GM19438 (cell line): ENCODE data around the gene MLANA.

Experiments used
- ATAC-seq: cut with Tn5 transposase; IDR thresholded peaks from one replicate; pipeline ENCODE4 v1.9.1; 2021; ENCODE audit warnings: low read depth; ENCODE audit not compliant: unreplicated experiment

The MLANA gene

DNA sequence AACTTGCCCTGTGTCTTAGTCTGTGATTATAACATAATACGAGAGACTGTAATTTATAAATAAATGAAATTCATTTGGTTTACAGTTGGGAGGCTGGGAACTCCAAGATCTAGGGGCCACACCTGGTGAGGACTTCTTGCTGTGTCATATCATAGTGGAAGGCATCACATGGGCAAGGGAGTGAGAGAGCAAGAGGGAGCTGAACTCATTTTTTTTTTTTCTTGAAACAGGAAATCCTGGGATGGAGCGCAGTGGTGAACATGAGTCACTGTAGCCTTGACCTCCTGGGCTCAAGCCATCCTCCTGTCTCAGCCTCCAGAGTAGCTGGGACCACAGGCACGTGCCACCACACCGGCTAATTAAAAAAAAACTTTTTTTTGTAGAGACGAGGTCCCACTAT lies 7.2 kb downstream of the MLANA start:
- no peak for ATAC-seq

DNA sequence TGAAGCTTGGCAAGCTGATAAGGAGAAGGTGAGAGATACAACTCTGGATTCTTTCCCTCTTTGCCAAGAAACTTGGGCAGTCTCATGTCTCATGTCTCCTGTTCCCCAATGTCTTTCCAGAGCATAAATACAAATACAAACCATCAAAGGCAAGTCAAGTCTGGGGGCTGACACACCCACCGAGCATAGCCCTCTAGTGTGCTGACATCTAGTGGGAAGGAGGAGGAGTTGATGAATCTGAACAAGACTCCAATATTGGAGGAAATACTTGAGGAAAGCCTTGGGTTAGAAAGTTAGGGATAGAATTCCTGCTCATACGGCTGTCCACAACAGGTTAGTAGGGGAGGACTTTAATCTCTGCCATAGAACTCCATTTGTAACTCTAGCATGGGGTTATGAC lies 8.6 kb downstream of the MLANA start:
- no peak for ATAC-seq

DNA sequence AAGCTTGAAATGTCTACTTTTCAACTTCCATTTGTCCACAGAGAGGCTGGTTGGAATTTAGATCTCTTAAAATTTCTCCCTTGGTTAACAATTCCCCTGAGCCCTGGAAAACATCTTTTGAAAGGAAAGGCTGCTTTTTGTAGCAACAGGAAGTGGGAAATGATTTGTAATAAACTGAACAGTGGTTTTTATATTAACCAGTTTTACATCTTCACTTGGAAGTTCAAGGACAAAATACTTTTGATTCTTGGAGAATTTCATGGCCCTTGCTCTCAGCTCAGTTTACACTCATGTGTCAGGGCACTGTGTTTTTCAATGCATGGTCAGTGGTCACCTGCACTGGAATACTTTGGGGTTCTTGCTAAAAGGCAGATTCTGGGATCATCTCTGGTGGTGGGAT lies 9.9 kb downstream of the MLANA start:
- ATAC-seq, result no peak

DNA sequence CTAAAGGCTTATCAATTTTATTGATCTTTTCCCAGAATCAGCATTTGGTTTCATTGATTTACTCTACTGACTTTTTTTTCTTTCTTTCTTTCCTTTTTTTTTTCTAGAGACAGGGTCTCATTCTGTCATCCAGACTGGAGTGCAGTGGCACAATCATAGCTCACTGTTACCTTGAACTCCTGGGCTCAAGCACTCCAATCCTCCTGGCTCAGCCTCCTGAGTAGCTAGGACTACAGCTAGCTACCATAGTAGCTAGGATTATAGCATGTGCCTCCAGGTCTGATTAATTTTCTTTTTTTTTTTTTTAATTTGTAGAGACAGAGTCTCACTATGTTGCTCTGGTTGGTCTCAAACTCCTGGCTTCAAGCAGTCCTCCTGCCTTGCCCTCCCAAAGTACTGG lies 11.7 kb downstream of the MLANA start:
- ATAC-seq, result no peak

DNA sequence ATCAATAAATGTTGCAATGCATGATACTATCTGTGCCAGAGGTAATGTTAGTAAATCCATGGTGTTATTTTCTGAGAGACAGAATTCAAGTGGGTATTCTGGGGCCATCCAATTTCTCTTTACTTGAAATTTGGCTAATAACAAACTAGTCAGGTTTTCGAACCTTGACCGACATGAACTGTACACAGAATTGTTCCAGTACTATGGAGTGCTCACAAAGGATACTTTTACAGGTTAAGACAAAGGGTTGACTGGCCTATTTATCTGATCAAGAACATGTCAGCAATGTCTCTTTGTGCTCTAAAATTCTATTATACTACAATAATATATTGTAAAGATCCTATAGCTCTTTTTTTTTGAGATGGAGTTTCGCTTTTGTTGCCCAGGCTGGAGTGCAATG lies 18.2 kb downstream of the MLANA start:
- ATAC-seq, result no peak

DNA sequence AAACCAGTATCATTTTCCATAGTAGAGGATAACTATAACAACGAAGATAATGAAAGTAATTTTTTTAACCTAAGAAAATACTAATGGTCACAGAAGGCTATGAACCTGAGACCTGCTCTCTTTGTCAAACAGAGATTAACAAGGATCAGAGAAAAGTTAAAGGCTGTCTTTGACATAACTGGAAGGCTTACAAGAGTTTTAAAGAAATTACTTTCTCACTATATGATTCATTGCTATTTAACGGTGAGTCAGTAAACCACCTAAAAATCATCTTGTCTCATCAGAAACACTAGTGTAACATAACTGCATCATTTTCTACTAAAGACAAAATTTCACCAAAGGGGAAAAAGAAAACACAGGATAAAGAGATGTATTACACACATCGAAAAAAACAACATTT lies 19.3 kb downstream of the MLANA start:
- no peak for ATAC-seq

DNA sequence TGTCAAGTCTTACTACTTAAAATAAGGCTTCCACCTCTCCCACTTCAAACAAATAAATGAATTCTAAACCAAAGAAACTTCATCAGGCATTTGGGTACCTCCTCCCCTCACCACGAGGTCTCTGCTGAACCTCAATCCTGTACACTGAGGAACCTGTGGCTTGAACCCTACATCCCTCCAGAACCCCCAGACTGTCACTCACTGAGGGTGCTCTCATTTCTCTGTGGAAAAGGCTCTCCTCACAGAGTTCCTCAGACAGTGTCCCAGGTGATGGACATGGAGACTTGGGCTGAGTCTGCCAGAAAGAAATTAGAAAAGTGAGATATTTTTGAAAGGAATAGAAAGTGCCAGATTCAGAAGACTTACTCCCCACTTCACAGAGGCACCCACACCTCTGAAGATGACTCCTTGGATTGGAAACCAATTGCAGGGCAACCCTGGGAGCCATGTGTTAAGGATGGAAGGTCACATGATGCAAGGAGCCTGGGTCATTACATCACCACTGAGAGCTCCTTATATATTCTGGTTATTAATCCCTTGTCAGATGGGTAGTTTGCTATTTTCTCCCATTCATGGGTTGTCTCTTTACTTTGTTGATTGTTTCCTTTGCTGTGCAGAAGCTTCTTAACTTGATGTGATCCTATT lies 19.8 kb downstream of the MLANA start:
- no peak for ATAC-seq

DNA sequence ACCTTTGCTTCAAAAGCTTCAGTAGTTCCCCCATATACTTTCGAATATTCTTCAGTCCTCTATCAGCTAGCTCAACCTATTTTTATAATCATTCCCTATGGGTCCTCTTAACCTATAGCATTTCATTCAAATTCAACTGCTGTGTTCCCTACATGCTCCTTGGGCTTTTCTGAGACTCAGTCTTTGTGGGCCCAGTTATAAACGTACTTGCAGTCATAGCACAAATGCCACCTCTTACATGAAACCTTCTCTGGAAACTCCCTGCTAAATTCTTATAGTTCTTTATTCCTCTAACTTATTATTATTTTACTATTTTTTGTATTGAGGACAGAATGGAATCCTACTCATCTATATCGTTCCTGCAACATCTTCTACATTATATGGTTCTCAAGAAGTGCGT lies 24.7 kb downstream of the MLANA start:
- no peak for ATAC-seq

DNA sequence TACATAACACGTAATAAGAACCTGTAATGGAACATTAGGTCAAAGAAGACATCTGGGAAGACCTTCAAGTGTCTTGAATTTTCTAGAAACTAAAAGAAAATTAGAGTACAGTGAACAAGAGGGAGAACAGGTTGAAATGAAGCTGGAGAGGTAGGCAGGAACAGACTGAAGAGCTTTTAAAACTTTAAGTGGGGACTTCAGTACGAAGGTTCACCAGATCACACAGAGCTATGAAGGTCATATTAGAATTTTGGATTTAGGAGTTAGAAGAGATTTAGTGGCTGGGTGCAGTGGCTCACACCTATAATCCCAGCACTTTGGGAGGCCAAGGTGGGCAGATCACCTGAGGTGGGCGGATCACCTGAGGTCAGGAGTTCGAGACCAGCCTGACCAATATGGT lies 26.6 kb downstream of the MLANA start:
- ATAC-seq, result no peak

DNA sequence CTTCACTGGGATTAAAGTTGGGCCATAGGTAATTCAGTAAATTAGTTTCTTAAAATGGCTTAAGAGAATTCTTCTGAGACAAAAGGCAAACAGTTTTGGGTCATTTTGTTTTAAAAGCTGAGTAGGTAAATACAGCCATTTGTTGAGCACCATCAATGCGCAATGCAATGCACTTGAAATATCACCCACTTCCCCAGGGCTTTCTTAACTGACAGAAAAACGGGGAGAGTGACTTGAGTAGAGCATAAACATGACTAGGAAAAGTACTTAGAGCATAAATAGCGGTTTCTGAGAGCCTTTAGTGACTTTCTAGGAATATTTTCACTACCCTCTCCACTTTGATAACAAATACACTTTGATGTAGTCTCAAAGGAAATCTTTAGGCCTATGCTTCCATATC lies 27.2 kb downstream of the MLANA start:
- no peak for ATAC-seq

DNA sequence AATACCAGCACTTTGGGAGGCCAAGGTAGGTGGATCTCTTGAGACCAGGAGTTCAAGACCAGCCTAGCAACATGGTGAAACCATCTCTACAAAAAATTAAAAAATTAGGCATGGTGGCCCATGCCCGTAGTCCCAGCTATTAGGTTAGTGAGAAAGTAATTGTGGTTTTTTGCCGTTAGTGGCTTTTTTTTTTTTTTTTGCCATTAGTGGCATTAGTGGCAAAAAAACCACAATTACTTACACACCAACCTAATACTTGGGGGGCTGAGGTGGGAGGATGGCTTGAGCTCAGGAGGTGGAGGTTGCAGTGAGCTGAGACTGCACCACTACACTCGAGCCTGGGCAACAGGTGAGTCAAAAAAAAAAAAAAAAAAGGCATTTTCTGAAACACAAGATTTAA lies 27.8 kb downstream of the MLANA start:
- ATAC-seq, result no peak

DNA sequence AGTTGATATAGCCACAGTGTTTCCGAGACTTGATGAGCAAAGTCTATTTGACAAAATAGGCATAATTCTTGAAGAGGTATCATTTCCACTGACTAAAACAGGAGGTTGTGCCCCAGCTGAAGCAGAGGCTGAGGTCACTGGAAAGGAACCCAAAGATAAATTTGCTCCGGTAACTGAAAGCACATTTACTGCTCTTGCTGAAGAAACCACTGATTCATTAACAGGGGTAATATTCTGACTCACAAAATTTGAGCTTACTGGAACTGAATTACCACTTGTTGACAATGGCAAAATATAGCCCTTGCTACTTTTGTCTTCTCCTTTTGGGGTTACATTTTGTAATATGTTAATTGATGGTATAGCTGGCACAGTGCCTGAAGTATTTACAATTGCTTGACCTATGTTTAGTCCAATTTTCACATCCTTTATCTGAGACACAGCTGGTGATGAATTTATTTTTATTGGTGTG lies 30.2 kb downstream of the MLANA start:
- peak; percentile 74 for ATAC-seq

DNA sequence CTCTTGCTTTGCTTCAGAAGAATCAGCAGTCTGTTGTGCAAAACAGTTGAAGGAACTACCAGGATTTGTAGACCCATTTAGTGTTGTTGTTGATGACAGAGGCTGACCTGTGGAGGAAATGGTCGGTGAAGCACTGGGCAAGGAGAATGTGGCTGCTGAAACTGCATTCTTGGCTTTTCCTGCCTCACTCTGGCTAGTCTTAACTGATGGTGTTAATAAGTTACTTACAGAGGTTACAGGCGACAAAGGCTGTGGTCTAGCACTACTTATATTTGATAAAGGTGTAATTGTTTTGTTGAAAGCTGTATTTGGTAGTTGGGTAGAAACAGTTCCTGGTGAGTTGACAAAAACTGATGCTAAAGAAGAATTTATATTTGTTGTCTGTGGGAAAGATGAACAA lies 31.5 kb downstream of the MLANA start:
- peak; percentile 71 for ATAC-seq

DNA sequence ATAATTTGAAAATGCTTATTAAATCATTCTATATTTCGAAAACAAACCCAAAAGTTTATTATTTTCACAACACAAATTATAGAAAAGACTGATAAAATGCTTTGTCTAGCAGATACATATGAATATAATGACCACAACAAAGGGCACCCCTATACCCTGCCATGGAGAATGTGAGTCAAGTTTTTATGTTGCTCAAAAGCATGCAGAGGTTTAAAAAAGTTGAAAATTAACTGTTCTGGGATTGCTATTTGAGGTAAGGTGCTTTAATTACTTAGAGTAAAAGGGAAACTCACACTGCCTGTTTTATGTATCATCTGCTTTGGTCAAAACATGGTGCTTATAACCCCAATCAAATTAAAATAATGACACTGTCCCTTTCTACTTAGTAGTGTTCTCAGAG lies 41.0 kb downstream of the MLANA start:
- ATAC-seq, result no peak

DNA sequence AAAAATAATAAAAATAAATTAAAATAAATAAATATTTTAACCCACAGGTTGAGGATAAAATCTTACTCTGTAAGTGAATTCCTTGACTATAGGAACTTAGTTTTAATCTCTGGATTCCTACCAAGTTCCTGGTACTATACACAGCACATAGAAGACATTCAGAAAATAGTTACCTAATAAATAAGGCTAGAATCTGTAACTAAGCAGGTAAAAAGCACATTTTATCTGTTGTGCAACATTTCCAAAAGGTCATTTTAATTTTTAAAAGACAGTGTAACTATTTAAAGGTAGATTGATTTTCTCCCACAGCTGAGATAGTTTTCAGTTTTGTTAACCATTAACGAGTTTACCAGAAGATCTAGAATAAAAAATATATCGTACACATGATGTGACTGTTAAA lies 47.8 kb downstream of the MLANA start:
- ATAC-seq, result no peak

DNA sequence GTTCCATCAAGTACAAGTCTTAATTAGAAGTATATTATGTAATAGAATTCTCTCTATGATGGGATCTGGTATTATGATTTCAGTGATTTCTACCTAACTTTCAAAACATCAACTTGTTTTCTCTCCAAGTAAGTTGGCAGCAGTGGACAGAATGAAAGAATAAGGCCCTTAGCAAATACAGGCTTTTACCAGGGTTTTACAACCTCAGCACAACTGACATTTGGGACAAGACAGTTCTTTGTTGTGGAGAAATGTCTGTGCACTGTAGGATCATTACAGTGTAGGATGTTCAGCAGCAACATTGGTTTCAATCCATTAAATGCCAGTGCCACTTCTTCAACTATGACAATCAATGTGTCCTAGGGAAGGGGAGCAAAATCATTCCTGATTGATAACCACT lies 48.8 kb downstream of the MLANA start:
- no peak for ATAC-seq

DNA sequence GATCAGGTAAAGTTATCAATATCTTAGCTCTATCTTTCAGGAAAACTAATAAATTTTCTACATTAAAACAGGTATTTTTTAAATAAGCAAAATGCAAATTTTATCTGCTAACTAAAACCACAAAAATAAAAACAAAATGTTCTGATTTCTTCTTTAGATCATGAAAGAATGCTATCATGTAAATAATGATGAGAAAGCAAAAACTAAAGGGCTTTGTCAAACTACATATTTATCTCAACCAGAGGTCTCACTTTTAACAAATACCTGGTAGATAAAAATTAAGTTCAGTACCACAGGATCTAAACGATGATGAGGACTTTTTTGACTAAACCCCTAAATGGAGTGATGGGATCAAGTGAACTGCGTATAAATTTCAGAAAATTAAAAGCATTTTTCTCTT lies 50.5 kb downstream of the MLANA start:
- no peak for ATAC-seq

DNA sequence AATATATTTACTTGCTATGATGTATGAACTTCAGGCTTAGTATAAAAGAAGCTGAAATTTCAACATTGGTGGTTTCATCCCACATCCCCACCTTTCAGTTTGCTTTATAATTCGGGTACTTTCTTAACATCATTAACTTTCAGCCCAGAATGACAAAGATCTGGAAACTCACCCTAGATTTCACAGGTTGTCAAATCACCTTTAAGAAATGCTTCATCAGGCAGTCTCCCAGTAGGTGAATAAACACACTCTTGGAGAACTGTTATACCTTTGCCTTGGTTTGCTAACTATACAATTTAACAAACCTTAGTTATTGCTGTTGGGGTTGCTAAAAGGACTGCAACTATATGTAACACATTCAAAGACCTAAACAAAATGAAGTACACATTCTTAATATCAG lies 54.4 kb downstream of the MLANA start:
- no peak for ATAC-seq

DNA sequence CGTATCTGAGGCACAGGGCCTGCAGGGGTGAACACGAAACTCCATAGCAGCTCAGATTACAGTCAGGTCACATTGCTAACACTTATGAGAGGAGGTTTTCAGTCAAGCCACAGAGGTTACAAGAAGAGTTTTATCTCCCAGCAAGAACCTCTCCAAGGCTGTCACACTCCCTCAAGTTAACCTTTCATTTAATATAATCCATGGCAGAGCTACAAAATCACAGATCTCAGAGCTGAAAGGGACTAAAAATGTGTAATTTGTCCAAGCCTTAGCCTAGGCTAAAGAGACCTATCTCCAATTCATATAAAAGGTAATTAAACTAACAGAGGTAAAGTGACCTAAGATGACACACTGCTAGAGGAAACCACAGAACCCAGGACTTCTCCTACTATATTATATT lies 57.2 kb downstream of the MLANA start:
- no peak for ATAC-seq

DNA sequence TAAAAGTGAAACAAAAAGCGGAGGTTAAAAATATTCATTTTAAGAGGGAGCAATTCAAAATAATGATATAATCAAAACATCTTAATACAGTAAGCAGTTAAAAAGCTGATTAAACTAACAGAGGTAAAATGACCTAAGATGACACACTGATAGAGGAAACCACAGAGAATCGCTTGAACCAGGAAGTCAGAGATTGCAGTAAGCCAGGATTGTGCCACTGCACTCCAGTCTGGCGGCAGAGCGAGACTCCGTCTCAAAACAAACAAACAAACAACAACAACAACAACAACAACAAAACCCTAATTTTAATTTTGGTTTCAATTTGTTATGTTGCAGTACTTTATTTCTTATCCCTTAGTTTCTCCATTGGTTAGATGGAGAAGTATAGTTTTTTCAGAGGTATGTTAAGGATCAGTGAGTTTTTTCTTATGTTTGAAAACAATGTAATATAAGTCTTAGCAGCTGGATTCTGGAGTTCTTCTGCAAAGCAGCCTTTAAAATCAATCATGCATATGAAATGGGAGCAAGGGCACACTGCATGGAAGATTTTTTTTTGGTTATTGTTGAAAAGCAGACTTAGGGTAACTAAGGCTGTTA lies 58.5 kb downstream of the MLANA start:
- ATAC-seq, result peak; percentile 60

DNA sequence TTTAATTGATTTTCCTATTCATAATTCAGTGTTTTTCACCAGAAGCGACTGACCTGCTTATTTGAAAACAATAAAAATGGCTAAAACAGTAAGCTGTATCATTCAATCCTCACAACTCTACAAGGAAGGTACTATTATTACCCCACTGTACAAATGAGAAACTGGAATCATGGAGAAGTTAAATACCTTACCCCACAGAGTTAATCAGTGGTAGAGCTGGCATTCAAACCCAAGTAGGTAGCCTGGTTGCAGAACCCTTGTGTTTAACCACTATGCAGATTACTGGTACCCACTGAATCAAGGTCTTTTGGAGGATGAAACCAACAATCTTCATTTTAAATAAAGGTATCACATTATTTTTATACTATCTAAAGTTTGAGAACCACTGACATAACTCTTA lies 59.6 kb downstream of the MLANA start:
- no peak for ATAC-seq

DNA sequence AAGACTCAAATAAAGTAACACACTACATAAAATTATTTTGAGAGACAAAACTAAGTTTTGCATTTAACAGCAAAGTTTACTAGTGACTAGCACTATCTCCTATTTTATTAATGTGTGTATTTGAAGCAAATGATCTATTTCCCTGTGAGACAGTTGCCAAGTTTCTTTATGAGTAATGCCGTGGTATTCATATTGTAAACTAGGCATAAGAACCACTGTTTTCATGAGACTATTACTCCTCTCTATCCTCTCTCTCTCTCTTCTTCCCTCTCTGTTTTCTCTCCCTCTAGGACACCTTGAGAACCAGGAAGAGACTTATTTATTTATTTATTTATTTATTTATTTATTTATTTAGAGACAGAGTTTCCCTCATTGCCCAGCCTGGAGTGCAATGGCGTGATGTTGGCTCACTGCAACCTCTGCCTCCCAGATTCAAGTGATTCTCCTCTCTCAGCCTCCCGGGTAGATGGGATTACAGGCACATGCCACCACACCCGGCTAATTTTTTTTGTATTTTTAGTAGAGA lies 61.1 kb downstream of the MLANA start:
- ATAC-seq, result no peak
